Panc1 (cell line): ENCODE results near the gene TMEM259. TPM values are rescaled to one million over a fixed set of nuclear protein-coding genes. Genes with fewer than 3 reads are reported as not detected.
A peak's percentile ranks its signal among the peaks of the same experiment; 100 is the strongest.

Experiments used
- ATAC-seq: fragments of 200-7000 bp; cut with Tn5 transposase; 2 replicates; pipeline ENCODE4 v1.9.1; 2020; ENCODE audit warnings: mild to moderate bottlenecking, moderate library complexity
- BruUV-seq: library from RNA; stranded (reverse); fragments of 400-500 nt; replicated peaks from 2 replicates; lab custom pipeline; 2021; lab: Mats Ljungman, UMichigan
- CTCF ChIA-PET: fragments of 300-600 bp; sonication (Branson Sonifier 250); formaldehyde crosslinking; loops from one replicate; lab custom pipeline; 2022; ENCODE audit warnings: antibody characterized with exemption; lab: Charles Lee
- POLR2A ChIA-PET: fragments of 300-600 bp; sonication (Branson Sonifier 250); formaldehyde crosslinking; loops from one replicate; lab custom pipeline; 2022; ENCODE audit warnings: antibody characterized with exemption; lab: Charles Lee
- DNase-seq: peaks from one replicate; pipeline ENCODE4 v3.0.0-alpha.2; 2010; ENCODE audit warnings: low read depth, low spot score
- H3K27ac ChIP-seq: 2 replicates; pipeline ENCODE4 v1.5.1; 2011; ENCODE audit warnings: mild to moderate bottlenecking, low read length, inconsistent platforms
- H3K27me3 ChIP-seq: fragments of 200-500 bp; sonication (Bioruptor generic); 2 replicates; pipeline ENCODE4 v1.6.0; 2014; ENCODE audit warnings: low read length, inconsistent platforms; ENCODE audit not compliant: control insufficient read depth, insufficient read depth
- H3K36me3 ChIP-seq: fragments of 200-500 bp; sonication (Bioruptor generic); 2 replicates; pipeline ENCODE4 v1.5.1; 2014; ENCODE audit warnings: inconsistent platforms, mild to moderate bottlenecking, low read length, moderate library complexity; ENCODE audit not compliant: control insufficient read depth, insufficient read depth
- H3K4me1 ChIP-seq: 2 replicates; pipeline ENCODE4 v1.5.1; 2011; ENCODE audit warnings: inconsistent platforms, mild to moderate bottlenecking, low read length, moderate library complexity; ENCODE audit not compliant: control insufficient read depth, insufficient read depth
- H3K4me3 ChIP-seq, 2 experiments: 2 replicates each; pipeline ENCODE4 v1.5.1; 2011 to 2012; ENCODE audit warnings: low read depth in 2 of 2, low read length in 2 of 2, mild to moderate bottlenecking in 2 of 2, inconsistent platforms in 1 of 2, moderate library complexity in 1 of 2
- H3K9me3 ChIP-seq: fragments of 200-500 bp; sonication (Bioruptor generic); 2 replicates; pipeline ENCODE4 v1.5.1; 2014; ENCODE audit warnings: low read depth, mild to moderate bottlenecking, inconsistent platforms, low read length, moderate library complexity; ENCODE audit not compliant: control insufficient read depth, insufficient read depth
- CTCF ChIP-seq: fragments of 450-650 bp; IDR thresholded peaks from 2 replicates; pipeline ENCODE4 v1.5.1; 2017; ENCODE audit warnings: mild to moderate bottlenecking
- POLR2AphosphoS5 ChIP-seq: IDR thresholded peaks from 2 replicates; pipeline ENCODE4 v1.6.1; 2012; ENCODE audit warnings: mild to moderate bottlenecking, low read depth, low read length, moderate library complexity
- REST ChIP-seq, 2 experiments: IDR thresholded peaks; 2 replicates each; pipeline ENCODE4 v1.6.1; 2011 to 2012; ENCODE audit warnings: low read depth in 2 of 2, control low read depth in 1 of 2, low read length in 1 of 2, mild to moderate bottlenecking in 1 of 2, moderate library complexity in 1 of 2; ENCODE audit not compliant: insufficient read depth in 1 of 2
- SIN3A ChIP-seq: IDR thresholded peaks from 2 replicates; pipeline ENCODE4 v1.6.1; 2012; ENCODE audit warnings: low read depth, mild to moderate bottlenecking, low read length, moderate library complexity, borderline replicate concordance; ENCODE audit not compliant: insufficient read depth
- TCF7L2 ChIP-seq: IDR thresholded peaks from 2 replicates; pipeline ENCODE4 v1.6.1; 2011; ENCODE audit warnings: mild to moderate bottlenecking, low read depth, low read length, inconsistent platforms
- in situ Hi-C: cut with HindIII; loops from 2 replicates; pipeline ENCODE4 v1.10.0; 2016; ENCODE audit warnings: low sequenced_read_pairs, low pct_unique_long_range_greater_than_20kb
- intact Hi-C: fragments of 100-400 bp; cut with micrococcal nuclease; formaldehyde crosslinking; loops from one replicate; pipeline ENCODE4 v1.10.0; 2022; ENCODE audit not compliant: unreplicated experiment
- total RNA-seq: library from RNA; stranded (reverse); gene quantifications from one replicate; pipeline ENCODE4 v1.2.1, GENCODE V29; 2021; ENCODE audit not compliant: unreplicated experiment

Gene TMEM259
- total RNA-seq, 1 experiment from 2014 or later = 193 TPM

DNA sequence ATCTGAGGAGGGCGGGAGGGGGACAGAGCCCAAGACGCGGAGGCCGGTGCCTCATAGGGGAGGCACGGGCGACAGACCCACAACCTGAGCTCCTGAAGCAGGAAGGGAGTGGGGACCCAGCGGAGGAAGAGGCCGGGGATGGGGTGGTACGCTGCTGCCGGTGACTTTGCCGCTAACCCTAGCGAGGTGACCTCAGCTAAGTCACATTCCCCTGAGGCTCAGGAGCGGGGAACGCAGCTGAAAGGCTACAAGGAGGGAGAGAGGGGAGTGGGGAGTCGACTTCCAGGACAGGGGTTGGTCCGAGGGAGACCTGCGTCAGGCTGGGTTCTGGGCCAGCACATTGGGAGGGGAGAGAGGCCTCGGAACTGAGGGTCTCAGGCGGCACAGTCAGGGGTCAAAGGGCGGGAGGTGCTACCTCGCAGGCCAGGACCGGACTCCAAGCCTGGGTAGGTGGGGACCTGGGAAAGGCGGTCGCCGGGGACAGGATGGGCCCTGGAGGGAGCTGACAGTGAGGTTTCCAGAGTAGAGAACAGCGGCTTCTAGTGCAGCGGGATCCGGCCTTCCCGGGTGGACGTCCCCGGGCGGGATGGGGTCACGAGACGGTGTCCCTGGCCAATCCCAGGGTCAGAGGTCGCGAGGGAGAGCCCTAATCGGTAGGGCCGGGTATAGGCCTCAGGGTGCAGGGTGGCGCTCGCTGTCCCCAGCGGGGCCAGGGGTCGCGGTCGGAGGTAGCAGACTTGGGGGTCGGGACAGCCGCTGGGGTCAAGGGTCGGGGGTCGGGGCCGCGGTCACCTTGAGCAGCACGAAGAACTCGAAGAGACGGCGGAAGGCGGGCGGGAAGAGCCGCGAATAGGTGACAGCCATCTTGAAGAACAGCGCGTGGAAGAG lies 699 bp downstream of the TMEM259 start:
- peak overlapping the region; percentile 84 for H3K27ac ChIP-seq
- ChIA-PET POLR2A (interaction anchor here (1.0 kb wide), 1 partner anchor 35 kb away, joined by 3 read pairs; no protein-coding TSS in a partner anchor), CTCF (interaction anchor here (0.6 kb wide), 1 partner anchor 86 kb away, joined by 3 read pairs; no protein-coding TSS in a partner anchor)
- no peaks in the 10 kb centered on the region; the same call in 1 of the 2 replicates for H3K36me3 ChIP-seq
- peak overlapping the region; percentile 55 to 75 for H3K4me3 ChIP-seq
- H3K9me3 ChIP-seq = no peaks in the 10 kb centered on the region
- no TSS peak for BruUV-seq
- H3K27me3 ChIP-seq = no peaks in the 10 kb centered on the region
- peaks cover 20% of the 10 kb centered on the region for H3K4me1 ChIP-seq
- in situ Hi-C loops (no loop called here), intact Hi-C loops (no loop called here)
- TF ChIP-seq POLR2AphosphoS5 (no peak), TCF7L2 (no peak), REST (IDR thresholded peaks at IDR 0.05; ENCODE audit: insufficient read depth in 1 of 2, low read depth in 2 of 2, low read length in 1 of 2) (no peak), SIN3A (no peak), CTCF (no peak)
- DNase-seq (no peak), ATAC-seq (no peak)

DNA sequence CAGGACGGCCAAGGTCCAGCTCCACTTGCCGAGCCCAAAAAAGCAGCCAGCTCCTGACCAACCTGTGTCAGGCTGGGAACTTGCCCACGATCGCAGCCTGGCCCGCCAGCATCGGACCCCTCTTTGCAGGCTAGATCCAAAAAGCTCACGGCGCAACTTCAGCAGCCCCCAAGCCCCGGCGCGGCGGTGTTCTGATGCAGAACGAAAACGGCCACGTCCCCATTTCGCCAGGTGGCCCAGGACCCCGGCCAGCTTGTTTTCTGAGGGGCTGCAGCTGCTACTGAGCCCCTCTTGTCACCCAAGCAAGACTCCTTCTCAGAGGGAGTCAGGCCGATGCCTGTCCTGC lies 1.3 kb downstream of the TMEM259 start:
- Histone ChIP-seq H3K9me3 (no peaks in the 10 kb centered on the region), H3K4me3 (peak overlapping the region; percentile 55 to 75), H3K36me3 (no peaks in the 10 kb centered on the region; the same call in 1 of the 2 replicates), H3K4me1 (peaks cover 20% of the 10 kb centered on the region), H3K27me3 (no peaks in the 10 kb centered on the region), H3K27ac (peak overlapping the region; percentile 84)
- in situ Hi-C loops (no loop called here), intact Hi-C loops (no loop called here)
- ATAC-seq (no peak), DNase-seq (no peak)
- POLR2A ChIA-PET = interaction anchor here (0.7 to 1.0 kb wide), 3 partner anchors 35 to 221 kb away, joined by 3 to 7 read pairs (median 3); no protein-coding TSS in a partner anchor
- no TSS peak for BruUV-seq
- TF ChIP-seq REST (IDR thresholded peaks at IDR 0.05; ENCODE audit: insufficient read depth in 1 of 2, low read depth in 2 of 2, low read length in 1 of 2) (no peak), SIN3A (no peak), CTCF (no peak), TCF7L2 (no peak), POLR2AphosphoS5 (no peak)
- CTCF ChIA-PET = interaction anchor here (0.6 to 0.7 kb wide), 2 partner anchors 14 to 86 kb away, joined by 3 read pairs; no protein-coding TSS in a partner anchor
